Right lobe of liver (tissue), 6 donors: ENCODE measurements around the gene FBXL12. TPM values are rescaled to one million over a fixed set of nuclear protein-coding genes. Genes with fewer than 3 reads are reported as not detected.

Source experiments
- ATAC-seq, 4 donors: fragments of 200-7000 bp; cut with Tn5 transposase; one replicate each; pipeline ENCODE4 v1.9.1; 2020; ENCODE audit warnings: mild to moderate bottlenecking in 4 of 4, moderate library complexity in 4 of 4
- DNase-seq, 3 donors: peaks; one replicate each; pipeline ENCODE4 v3.0.0-alpha.2; 2020
- H3K27ac ChIP-seq, 3 donors: fragments of 200-600 bp; one replicate each; pipeline ENCODE4 v1.8.0; 2022
- H3K27me3 ChIP-seq, 2 donors: fragments of 200-600 bp; one replicate each; pipeline ENCODE4 v1.8.0; 2022
- H3K36me3 ChIP-seq, 4 donors: fragments of 200-600 bp; sonication (generic) in 1 of 4; one replicate each; pipeline versions ENCODE4 v1.5.1 to v1.8.0; 2017 to 2022; ENCODE audit warnings: control low read depth in 1 of 4
- H3K4me1 ChIP-seq, 4 donors: fragments of 200-600 bp; sonication (generic) in 1 of 4; one replicate each; pipeline versions ENCODE4 v1.5.1 to v1.8.0; 2017 to 2022; ENCODE audit warnings: control low read depth in 1 of 4
- H3K4me3 ChIP-seq, 3 donors: fragments of 200-600 bp; one replicate each; pipeline ENCODE4 v1.8.0; 2022
- H3K9me3 ChIP-seq, 4 donors: fragments of 200-600 bp; sonication (generic) in 1 of 4; one replicate each; pipeline versions ENCODE4 v1.5.1 to v1.8.0; 2017 to 2022; ENCODE audit warnings: control low read depth in 1 of 4
- CTCF ChIP-seq, 4 donors: fragments of 200-600 bp in 3 of 4; fragments of 450-650 bp in 1 of 4; IDR thresholded peaks; one replicate each; pipeline versions ENCODE4 v1.5.1 to v1.8.0; 2016 to 2022; ENCODE audit warnings: antibody characterized with exemption in 4 of 4, mild to moderate bottlenecking in 2 of 4
- POLR2A ChIP-seq: fragments of 450-650 bp; IDR thresholded peaks from one replicate; pipeline ENCODE4 v1.6.1; 2017; ENCODE audit warnings: antibody characterized with exemption, mild to moderate bottlenecking
- WGBS: methylation state at CpG from one replicate; pipeline ENCODE4 v1.1.6; 2018; ENCODE audit warnings: low coverage, low lambda C conversion rate; ENCODE audit not compliant: insufficient coverage; ENCODE audit errors: missing lambda C conversion rate; 5-methylcytosine and 5-hydroxymethylcytosine counted together
- intact Hi-C, 2 donors: fragments of 100-400 bp; cut with DNase I; formaldehyde crosslinking; loops; one replicate each; pipeline versions ENCODE4 v1.11.2 to v1.14.1; 2022
- long read RNA-seq: library from polyadenylated mRNA; unstranded; transcript quantifications from one replicate; pipeline ENCODE4 v2.0.0, GENCODE V29; 2019
- total RNA-seq, 6 experiments: library from RNA; depleted of rRNA in 2 of 6; stranded (reverse); fragments of >200 nt in 2 of 6; fragmentation: NEBNext Ultra II Directional in 3 of 6; extraction: Animal tissue kit (Norgen Biotek cat#: 25700) in 3 of 6; gene quantifications; one replicate each; pipeline versions ENCODE4 v1.1.0 to v1.2.4, GENCODE V29; 2016 to 2023
- donor health status: DM: no; HTN: yes; CAD: no.
- donor health status: DM: no; HTN: no; CAD: no.
- donor health status: DM: no; HTN: no; CAD: no.
- donor health status: DM: no; HTN: yes; CAD: no.
- donor health status: DM: no; HTN: yes; CAD: no.

Gene FBXL12
- 10 to 100 TPM in 4 of 6 experiments, 1 to 10 TPM in 2; 9.8 to 18.4 (median 10.9) TPM for total RNA-seq
- long read RNA-seq, partial matches to known transcripts, result 0 of 3 reads
- long read RNA-seq, other reads (novel, unspliced or antisense), result 0 of 3 reads

GRCh38 chr19:9818734-9819595 is at the start of gene FBXL12:
TSS of gene FBXL12 (minus strand) at chr19:9819079. CDS start at chr19:9818813, 266 bp downstream.
- WGBS, result under 1% methylated on average over 51 of the region's 82 CpGs

GRCh38 chr19:9865732-9866501 is 47.0 kb upstream of the FBXL12 start:
- H3K4me1 ChIP-seq, result no peaks in the 10 kb centered on the region
- peak in 3 of 4 donors; percentile 23 to 45 (median 33) for ATAC-seq
- no peaks in the 10 kb centered on the region for H3K27me3 ChIP-seq
- no peaks in the 10 kb centered on the region for H3K36me3 ChIP-seq
- WGBS, result 87% methylated on average over 15 of the region's 16 CpGs
- DNase-seq, result no peak
- H3K4me3 ChIP-seq, result no peak overlapping the region
- no peaks in the 10 kb centered on the region for H3K9me3 ChIP-seq
- intact Hi-C loops, result no loop called here
- no peak overlapping the region for H3K27ac ChIP-seq
- TF ChIP-seq CTCF (IDR thresholded peaks at IDR 0.05), result no peak
- TF ChIP-seq POLR2A, result no peak

More at GRCh38 chr19:9818734-9819595, at the start of gene FBXL12:
- Histone ChIP-seq H3K27ac (peak within 1 kb of the TSS; percentile 54 to 82 (median 81)), H3K27me3 (no peaks in the 10 kb centered on the region), H3K4me3 (peak within 1 kb of the TSS; percentile 95 to 100 (median 98)), H3K36me3 (peaks cover 0 to under 1% (median 0%) of the 10 kb centered on the region in 4 donors), H3K4me1 (peaks cover 0 to 19% (median 3%) of the 10 kb centered on the region in 4 donors), H3K9me3 (no peaks in the 10 kb centered on the region)
- DNase-seq (peak; percentile 100), ATAC-seq (peak; percentile 90 to 96 (median 92))
- no peak for TF ChIP-seq CTCF (IDR thresholded peaks at IDR 0.05)
- peak; percentile 80 for TF ChIP-seq POLR2A
- intact Hi-C loops, result no loop called here

DNA sequence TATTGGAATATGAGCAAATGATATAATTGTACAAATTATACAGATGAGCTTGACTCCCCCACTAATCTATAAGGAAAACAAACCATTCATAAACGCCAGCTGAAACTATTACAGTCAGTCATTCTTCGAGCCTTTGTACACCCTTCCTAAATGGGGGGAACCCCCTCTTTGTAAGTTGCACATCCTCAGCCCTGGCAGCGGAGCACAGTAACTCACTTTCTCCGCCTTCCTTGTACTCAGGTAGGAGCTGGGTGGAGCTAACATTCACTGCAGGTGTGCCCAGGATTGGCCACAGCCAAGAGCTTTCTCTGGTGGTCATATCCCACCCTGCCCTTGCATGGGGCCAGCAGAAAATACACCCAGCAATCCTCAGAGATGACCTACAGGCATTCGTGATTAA is 44.9 kb upstream of the FBXL12 start:
- no peaks in the 10 kb centered on the region for H3K4me1 ChIP-seq
- intact Hi-C loops, result no loop called here
- no peak for TF ChIP-seq POLR2A
- TF ChIP-seq CTCF (IDR thresholded peaks at IDR 0.05), result no peak
- no peaks in the 10 kb centered on the region for H3K9me3 ChIP-seq
- no peak for ATAC-seq
- no peaks in the 10 kb centered on the region for H3K27me3 ChIP-seq
- H3K27ac ChIP-seq, result no peak overlapping the region
- H3K36me3 ChIP-seq, result no peaks in the 10 kb centered on the region
- no peak for DNase-seq
- 84% methylated on average over 4 of the region's 5 CpGs for WGBS
- no peak overlapping the region for H3K4me3 ChIP-seq

DNA sequence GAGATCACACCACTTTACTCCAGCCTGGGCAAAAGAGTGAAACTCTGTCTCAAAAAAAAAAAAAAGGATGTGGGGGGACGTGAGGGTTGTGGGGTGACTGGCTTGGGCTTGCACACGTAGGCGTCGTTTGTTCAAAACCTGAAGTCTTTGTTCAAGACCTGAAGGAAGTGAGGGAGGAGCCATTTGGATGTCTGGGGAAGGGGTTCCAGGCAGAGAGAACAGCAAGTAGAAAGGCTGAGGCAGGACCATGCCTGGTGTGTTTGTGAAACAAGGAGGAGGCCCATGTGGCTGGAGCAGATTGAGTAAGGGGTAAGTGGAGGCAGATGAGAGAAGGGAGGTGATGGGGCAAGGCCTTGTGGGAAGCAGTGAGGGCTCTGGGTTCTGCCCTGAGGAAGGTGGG is 44.1 kb upstream of the FBXL12 start:
- Histone ChIP-seq H3K27ac (no peak overlapping the region), H3K4me3 (no peak overlapping the region), H3K4me1 (no peaks in the 10 kb centered on the region), H3K36me3 (no peaks in the 10 kb centered on the region), H3K9me3 (no peaks in the 10 kb centered on the region), H3K27me3 (no peaks in the 10 kb centered on the region)
- no peak for TF ChIP-seq CTCF (IDR thresholded peaks at IDR 0.05)
- no peak for TF ChIP-seq POLR2A
- ATAC-seq (no peak), DNase-seq (no peak)
- WGBS, result 75% methylated on average over 4 of the region's 4 CpGs
- intact Hi-C loops, result no loop called here
